ENCODE measurements around the gene NSMCE4A. TPM values are rescaled to one million over a fixed set of nuclear protein-coding genes. Genes with fewer than 3 reads are reported as not detected.
"Not testable (repeated sequence)": the region's sequence is repeated elsewhere in the genome, so short reads cannot be mapped to it uniquely, and the experiment has no call there.

Gene NSMCE4A
- total RNA-seq, 1 experiment from 2014 or later = 46.3 TPM

GRCh38 chr10:121994429-121994941 lies 19.5 kb upstream of the NSMCE4A start:
- Histone ChIP-seq H3K27me3 (ENCODE audit: low read length) (no peaks in the 10 kb centered on the region), H3K4me3 (ENCODE audit: low read length) (peak overlapping the region; percentile 34; the same call in 1 of the 2 replicates), H3K27ac (ENCODE audit: low read length) (peak overlapping the region; percentile 92), H3K4me1 (ENCODE audit: insufficient read depth, low read length) (peaks cover 31% of the 10 kb centered on the region), H3K9me3 (ENCODE audit: low read length) (no peaks in the 10 kb centered on the region), H4K20me1 (ENCODE audit: low read length) (no peaks in the 10 kb centered on the region), H3K4me2 (ENCODE audit: low read length) (peak overlapping the region; percentile 77), H2AFZ (ENCODE audit: low read length) (peak overlapping the region; percentile 69), H3F3A (ENCODE audit: low read length, unreplicated experiment) (no peaks in the 10 kb centered on the region), H3K9ac (ENCODE audit: low read length) (peak overlapping the region; percentile 66), H3K9me2 (replicated peaks; ENCODE audit: low read length) (no peaks in the 10 kb centered on the region), H3K79me2 (ENCODE audit: low read length) (no peaks in the 10 kb centered on the region), H3K36me3 (ENCODE audit: low read depth, low read length) (no peaks in the 10 kb centered on the region)
- no peak for TF ChIP-seq EZH2 (IDR thresholded peaks at IDR 0.05; ENCODE audit: low read length, unreplicated experiment)
- TF ChIP-seq CTCF (conservative IDR thresholded peaks at IDR 0.05; ENCODE audit: low read depth, low read length) = no peak
- no peak for TF ChIP-seq EZH2phosphoT487 (IDR thresholded peaks at IDR 0.05; ENCODE audit: borderline replicate concordance, low read length)
- ATAC-seq (peak; percentile 73), DNase-seq (peak; percentile 76)
- intact Hi-C loops (cut with micrococcal nuclease) = loop anchor here (1.0 kb wide), 1 partner anchor 23 kb away; no protein-coding TSS in a partner anchor
- ChIA-PET CTCF (no interaction called here), POLR2A (ENCODE audit: unreplicated experiment) (no interaction called here)
- BruUV-seq (replicated peaks) = no TSS peak

GRCh38 chr10:121991727-121992126 lies 16.7 kb upstream of the NSMCE4A start:
- H4K20me1 ChIP-seq (ENCODE audit: low read length); POLR2A ChIA-PET (ENCODE audit: unreplicated experiment); H3K27ac ChIP-seq (ENCODE audit: low read length); BruUV-seq (replicated peaks); ATAC-seq; H3K79me2 ChIP-seq (ENCODE audit: low read length); H3K9me3 ChIP-seq (ENCODE audit: low read length); DNase-seq; H3K9me2 ChIP-seq (replicated peaks; ENCODE audit: low read length); H3K4me3 ChIP-seq (ENCODE audit: low read length); H3K4me2 ChIP-seq (ENCODE audit: low read length); CTCF ChIA-PET; H2AFZ ChIP-seq (ENCODE audit: low read length); H3K27me3 ChIP-seq (ENCODE audit: low read length); H3K9ac ChIP-seq (ENCODE audit: low read length); H3F3A ChIP-seq (ENCODE audit: low read length, unreplicated experiment); intact Hi-C loops (cut with micrococcal nuclease); H3K36me3 ChIP-seq (ENCODE audit: low read depth, low read length): not testable (repeated sequence)
- H3K4me1 ChIP-seq (ENCODE audit: insufficient read depth, low read length) = peaks cover 36% of the 10 kb centered on the region

- TF ChIP-seq CTCF (conservative IDR thresholded peaks at IDR 0.05; ENCODE audit: low read depth, low read length) (no peak), EZH2phosphoT487 (IDR thresholded peaks at IDR 0.05; ENCODE audit: borderline replicate concordance, low read length) (no peak), EZH2 (IDR thresholded peaks at IDR 0.05; ENCODE audit: low read length, unreplicated experiment) (no peak)
- no peaks in the 10 kb centered on the region for H3F3A ChIP-seq (ENCODE audit: low read length, unreplicated experiment)
- DNase-seq (no peak), ATAC-seq (no peak)
- no peaks in the 10 kb centered on the region for H3K27me3 ChIP-seq (ENCODE audit: low read length)
- H3K4me1 ChIP-seq (ENCODE audit: insufficient read depth, low read length) = peaks cover 21% of the 10 kb centered on the region
- CTCF ChIA-PET = no interaction called here
- no peak overlapping the region for H2AFZ ChIP-seq (ENCODE audit: low read length)
- intact Hi-C loops (cut with micrococcal nuclease) = no loop called here
- H3K36me3 ChIP-seq (ENCODE audit: low read depth, low read length) = no peaks in the 10 kb centered on the region
- H3K9me3 ChIP-seq (ENCODE audit: low read length) = no peaks in the 10 kb centered on the region
- no peak overlapping the region for H3K27ac ChIP-seq (ENCODE audit: low read length)
- POLR2A ChIA-PET (ENCODE audit: unreplicated experiment) = no interaction called here
- H3K4me2 ChIP-seq (ENCODE audit: low read length) = no peak overlapping the region
- no TSS peak for BruUV-seq (replicated peaks)
- no peak overlapping the region for H3K4me3 ChIP-seq (ENCODE audit: low read length)
- no peaks in the 10 kb centered on the region for H3K9me2 ChIP-seq (replicated peaks; ENCODE audit: low read length)
- H3K79me2 ChIP-seq (ENCODE audit: low read length) = no peaks in the 10 kb centered on the region
- no peak overlapping the region for H3K9ac ChIP-seq (ENCODE audit: low read length)
- H4K20me1 ChIP-seq (ENCODE audit: low read length) = no peaks in the 10 kb centered on the region
Measured at GRCh38 chr10:121990015-121990677, 15.1 kb upstream of the NSMCE4A start.

Measured in PC-3 (cell line).